ENCODE results near the gene ZDHHC8.

DNA sequence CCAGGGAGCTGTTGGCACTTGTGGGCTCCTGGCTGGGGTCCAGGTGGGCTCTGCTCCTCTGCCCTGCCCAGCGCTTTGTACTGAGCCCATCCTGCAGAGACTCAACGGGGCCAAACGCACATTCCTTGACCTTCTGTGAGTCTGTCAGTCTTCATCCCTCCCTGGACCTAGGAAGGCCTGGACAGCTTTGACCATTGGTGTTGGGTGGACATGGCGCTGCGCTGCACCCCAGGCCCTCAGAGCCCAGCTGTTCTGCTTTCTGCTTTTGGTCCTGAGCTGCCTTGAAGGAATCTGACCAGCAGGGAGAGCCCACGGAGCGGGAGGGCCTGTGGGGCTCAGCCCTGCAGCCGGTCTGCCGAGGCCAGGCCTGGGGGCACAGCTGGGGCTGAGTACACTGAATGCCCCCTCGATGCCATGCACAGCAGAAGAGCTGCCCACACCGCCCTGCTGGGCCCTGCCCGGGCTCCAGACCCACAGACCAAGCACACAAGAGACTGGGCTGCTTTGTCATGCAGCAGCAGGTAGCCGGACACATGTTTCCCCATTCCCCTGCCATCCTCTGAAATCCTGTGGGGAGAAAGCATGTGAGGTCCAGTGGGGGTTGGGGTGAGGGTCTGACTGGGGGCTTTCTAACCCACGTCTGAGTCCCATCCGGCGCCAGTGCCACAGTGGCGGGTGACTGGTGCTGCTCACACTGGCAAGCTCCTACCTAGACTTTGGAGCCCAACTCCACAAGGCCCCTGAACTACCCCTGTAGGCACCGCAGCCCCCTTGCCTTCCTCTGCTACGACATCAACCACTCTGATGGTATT is 43.4 kb downstream of the ZDHHC8 start:
- TF ChIP-seq, protein P1, sequence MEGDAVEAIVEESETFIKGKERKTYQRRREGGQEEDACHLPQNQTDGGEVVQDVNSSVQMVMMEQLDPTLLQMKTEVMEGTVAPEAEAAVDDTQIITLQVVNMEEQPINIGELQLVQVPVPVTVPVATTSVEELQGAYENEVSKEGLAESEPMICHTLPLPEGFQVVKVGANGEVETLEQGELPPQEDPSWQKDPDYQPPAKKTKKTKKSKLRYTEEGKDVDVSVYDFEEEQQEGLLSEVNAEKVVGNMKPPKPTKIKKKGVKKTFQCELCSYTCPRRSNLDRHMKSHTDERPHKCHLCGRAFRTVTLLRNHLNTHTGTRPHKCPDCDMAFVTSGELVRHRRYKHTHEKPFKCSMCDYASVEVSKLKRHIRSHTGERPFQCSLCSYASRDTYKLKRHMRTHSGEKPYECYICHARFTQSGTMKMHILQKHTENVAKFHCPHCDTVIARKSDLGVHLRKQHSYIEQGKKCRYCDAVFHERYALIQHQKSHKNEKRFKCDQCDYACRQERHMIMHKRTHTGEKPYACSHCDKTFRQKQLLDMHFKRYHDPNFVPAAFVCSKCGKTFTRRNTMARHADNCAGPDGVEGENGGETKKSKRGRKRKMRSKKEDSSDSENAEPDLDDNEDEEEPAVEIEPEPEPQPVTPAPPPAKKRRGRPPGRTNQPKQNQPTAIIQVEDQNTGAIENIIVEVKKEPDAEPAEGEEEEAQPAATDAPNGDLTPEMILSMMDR (IDR thresholded peaks at IDR 0.05; ENCODE audit: insufficient read depth, low read length) = no peak
- TF ChIP-seq SPI1 (IDR thresholded peaks at IDR 0.05; ENCODE audit: borderline replicate concordance, low read depth) = no peak; the same call in 1 of the 2 replicates
- TF ChIP-seq POLR2AphosphoS5 (IDR thresholded peaks at IDR 0.05; ENCODE audit: low read depth) = no peak
- TF ChIP-seq, protein P2, sequence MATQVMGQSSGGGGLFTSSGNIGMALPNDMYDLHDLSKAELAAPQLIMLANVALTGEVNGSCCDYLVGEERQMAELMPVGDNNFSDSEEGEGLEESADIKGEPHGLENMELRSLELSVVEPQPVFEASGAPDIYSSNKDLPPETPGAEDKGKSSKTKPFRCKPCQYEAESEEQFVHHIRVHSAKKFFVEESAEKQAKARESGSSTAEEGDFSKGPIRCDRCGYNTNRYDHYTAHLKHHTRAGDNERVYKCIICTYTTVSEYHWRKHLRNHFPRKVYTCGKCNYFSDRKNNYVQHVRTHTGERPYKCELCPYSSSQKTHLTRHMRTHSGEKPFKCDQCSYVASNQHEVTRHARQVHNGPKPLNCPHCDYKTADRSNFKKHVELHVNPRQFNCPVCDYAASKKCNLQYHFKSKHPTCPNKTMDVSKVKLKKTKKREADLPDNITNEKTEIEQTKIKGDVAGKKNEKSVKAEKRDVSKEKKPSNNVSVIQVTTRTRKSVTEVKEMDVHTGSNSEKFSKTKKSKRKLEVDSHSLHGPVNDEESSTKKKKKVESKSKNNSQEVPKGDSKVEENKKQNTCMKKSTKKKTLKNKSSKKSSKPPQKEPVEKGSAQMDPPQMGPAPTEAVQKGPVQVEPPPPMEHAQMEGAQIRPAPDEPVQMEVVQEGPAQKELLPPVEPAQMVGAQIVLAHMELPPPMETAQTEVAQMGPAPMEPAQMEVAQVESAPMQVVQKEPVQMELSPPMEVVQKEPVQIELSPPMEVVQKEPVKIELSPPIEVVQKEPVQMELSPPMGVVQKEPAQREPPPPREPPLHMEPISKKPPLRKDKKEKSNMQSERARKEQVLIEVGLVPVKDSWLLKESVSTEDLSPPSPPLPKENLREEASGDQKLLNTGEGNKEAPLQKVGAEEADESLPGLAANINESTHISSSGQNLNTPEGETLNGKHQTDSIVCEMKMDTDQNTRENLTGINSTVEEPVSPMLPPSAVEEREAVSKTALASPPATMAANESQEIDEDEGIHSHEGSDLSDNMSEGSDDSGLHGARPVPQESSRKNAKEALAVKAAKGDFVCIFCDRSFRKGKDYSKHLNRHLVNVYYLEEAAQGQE (IDR thresholded peaks at IDR 0.05; ENCODE audit: insufficient replicate concordance, low read depth) = no peak
- TF ChIP-seq GABPA (IDR thresholded peaks at IDR 0.05; ENCODE audit: low read depth) = no peak

All from HL-60 (cell line).